Endodermal cell (in vitro differentiated cells): ENCODE results near the gene OR4B1. TPM values are rescaled to one million over a fixed set of nuclear protein-coding genes. Genes with fewer than 3 reads are reported as not detected.
A peak's percentile ranks its signal among the peaks of the same experiment; 100 is the strongest.

ENCODE experiments used
- DNase-seq: peaks from one replicate; pipeline ENCODE4 v3.0.0-alpha.2; 2017
- H3K27ac ChIP-seq: 2 replicates; pipeline ENCODE4 v1.5.1; 2013; ENCODE audit warnings: mild to moderate bottlenecking, low read depth, low read length, moderate library complexity
- H3K27me3 ChIP-seq: 2 replicates; pipeline ENCODE4 v1.6.1; 2013; ENCODE audit warnings: mild to moderate bottlenecking, low read length, moderate library complexity; ENCODE audit not compliant: insufficient read depth, control insufficient read depth, poor library complexity, severe bottlenecking
- H3K36me3 ChIP-seq: 2 replicates; pipeline ENCODE4 v1.7.0; 2013; ENCODE audit warnings: mild to moderate bottlenecking, low read length, moderate library complexity; ENCODE audit not compliant: control insufficient read depth, insufficient read depth
- H3K4me1 ChIP-seq: one replicate; pipeline ENCODE4 v1.7.0; 2013; ENCODE audit warnings: low read length; ENCODE audit not compliant: control insufficient read depth, insufficient read depth
- H3K4me3 ChIP-seq: 2 replicates; pipeline ENCODE4 v1.5.1; 2013; ENCODE audit warnings: mild to moderate bottlenecking, low read length, moderate library complexity
- H3K9ac ChIP-seq: 2 replicates; pipeline ENCODE4 v1.6.1; 2013; ENCODE audit warnings: mild to moderate bottlenecking, low read length, moderate library complexity; ENCODE audit not compliant: poor library complexity, severe bottlenecking; ENCODE audit errors: extremely low read depth
- H3K9me3 ChIP-seq: 2 replicates; pipeline ENCODE4 v1.6.1; 2013; ENCODE audit warnings: mild to moderate bottlenecking, low read length, moderate library complexity; ENCODE audit not compliant: control insufficient read depth
- H3K27ac Mint-ChIP-seq: 2 replicates; pipeline ENCODE4 v1.8.0; 2020; ENCODE audit warnings: mixed read lengths
- H3K27me3 Mint-ChIP-seq: 2 replicates; pipeline ENCODE4 v1.8.0; 2021; ENCODE audit warnings: mild to moderate bottlenecking, mixed read lengths; ENCODE audit not compliant: insufficient read depth
- H3K36me3 Mint-ChIP-seq: 2 replicates; pipeline ENCODE4 v1.8.0; 2020; ENCODE audit warnings: low read depth, mixed read lengths
- H3K4me1 Mint-ChIP-seq: 2 replicates; pipeline ENCODE4 v1.8.0; 2020; ENCODE audit warnings: mixed read lengths
- H3K4me3 Mint-ChIP-seq: 2 replicates; pipeline ENCODE4 v1.8.0; 2020; ENCODE audit warnings: mild to moderate bottlenecking, moderate library complexity, mixed read lengths
- H3K9me3 Mint-ChIP-seq: 2 replicates; pipeline ENCODE4 v1.8.0; 2020; ENCODE audit warnings: mild to moderate bottlenecking, mixed read lengths
- WGBS, 2 experiments: methylation state at CpG; one replicate each; pipeline versions ENCODE4 v1.1.5 to v1.1.7; 2013; ENCODE audit warnings: missing lambda C conversion rate in 2 of 2, mixed read lengths in 1 of 2; ENCODE audit not compliant: insufficient coverage in 1 of 2, insufficient read length in 1 of 2; 5-methylcytosine and 5-hydroxymethylcytosine counted together
- total RNA-seq, 2 donors: library from RNA; stranded (reverse); fragmentation: NEBNext Ultra II Directional in 1 of 2; extraction: Animal tissue kit (Norgen Biotek cat#: 25700) in 1 of 2; gene quantifications; 2 replicates in 1 of 2; 3 replicates in 1 of 2; pipeline ENCODE4 v1.2.1, GENCODE V29; 2021
- TF ChIP-seq, protein P1 (sequence below): fragments of 200-600 bp; sonication (generic); conservative IDR thresholded peaks from 2 replicates; pipeline ENCODE4 v1.5.0; 2021; ENCODE audit warnings: antibody characterized with exemption, mild to moderate bottlenecking

OR4B1 gene
- total RNA-seq, 2 donors from 2014 or later, result not detected

GRCh38 chr11:48193876-48194275 is 22.7 kb upstream of the OR4B1 start:
- Histone ChIP-seq H3K9me3 (peaks cover 31% of the 10 kb centered on the region), H3K4me1 (no peaks in the 10 kb centered on the region), H3K27ac (no peak overlapping the region), H3K4me3 (no peak overlapping the region), H3K9ac (no peak overlapping the region), H3K27me3 (no peaks in the 10 kb centered on the region), H3K36me3 (no peaks in the 10 kb centered on the region)
- no peak for DNase-seq
- no peak overlapping the region for H3K4me3 Mint-ChIP-seq
- H3K27ac Mint-ChIP-seq, result no peak overlapping the region
- H3K36me3 Mint-ChIP-seq, result no peaks in the 10 kb centered on the region
- TF ChIP-seq, protein P1, sequence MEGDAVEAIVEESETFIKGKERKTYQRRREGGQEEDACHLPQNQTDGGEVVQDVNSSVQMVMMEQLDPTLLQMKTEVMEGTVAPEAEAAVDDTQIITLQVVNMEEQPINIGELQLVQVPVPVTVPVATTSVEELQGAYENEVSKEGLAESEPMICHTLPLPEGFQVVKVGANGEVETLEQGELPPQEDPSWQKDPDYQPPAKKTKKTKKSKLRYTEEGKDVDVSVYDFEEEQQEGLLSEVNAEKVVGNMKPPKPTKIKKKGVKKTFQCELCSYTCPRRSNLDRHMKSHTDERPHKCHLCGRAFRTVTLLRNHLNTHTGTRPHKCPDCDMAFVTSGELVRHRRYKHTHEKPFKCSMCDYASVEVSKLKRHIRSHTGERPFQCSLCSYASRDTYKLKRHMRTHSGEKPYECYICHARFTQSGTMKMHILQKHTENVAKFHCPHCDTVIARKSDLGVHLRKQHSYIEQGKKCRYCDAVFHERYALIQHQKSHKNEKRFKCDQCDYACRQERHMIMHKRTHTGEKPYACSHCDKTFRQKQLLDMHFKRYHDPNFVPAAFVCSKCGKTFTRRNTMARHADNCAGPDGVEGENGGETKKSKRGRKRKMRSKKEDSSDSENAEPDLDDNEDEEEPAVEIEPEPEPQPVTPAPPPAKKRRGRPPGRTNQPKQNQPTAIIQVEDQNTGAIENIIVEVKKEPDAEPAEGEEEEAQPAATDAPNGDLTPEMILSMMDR, result no peak
- 76 to 83% methylated on average over 1 to 2 of the region's 2 CpGs for WGBS, 2 experiments
- no peaks in the 10 kb centered on the region for H3K4me1 Mint-ChIP-seq
- H3K9me3 Mint-ChIP-seq, result peaks cover 67% of the 10 kb centered on the region
- peaks cover 2% of the 10 kb centered on the region for H3K27me3 Mint-ChIP-seq

GRCh38 chr11:48207881-48208280 is 8.7 kb upstream of the OR4B1 start:
- H3K27ac ChIP-seq, result no peak overlapping the region
- H3K9ac ChIP-seq, result no peak overlapping the region
- Mint-ChIP-seq H3K9me3 (peaks cover 11% of the 10 kb centered on the region), H3K36me3 (no peaks in the 10 kb centered on the region), H3K27ac (no peak overlapping the region), H3K27me3 (no peaks in the 10 kb centered on the region), H3K4me3 (no peak overlapping the region), H3K4me1 (no peaks in the 10 kb centered on the region)
- H3K4me1 ChIP-seq, result no peaks in the 10 kb centered on the region
- no peaks in the 10 kb centered on the region for H3K27me3 ChIP-seq
- no peak for DNase-seq
- H3K36me3 ChIP-seq, result no peaks in the 10 kb centered on the region
- TF ChIP-seq, protein P1, result no peak
- H3K4me3 ChIP-seq, result no peak overlapping the region
- 80 to 83% methylated on average over 1 to 2 of the region's 2 CpGs for WGBS, 2 experiments
- peaks cover 38% of the 10 kb centered on the region for H3K9me3 ChIP-seq

- Mint-ChIP-seq H3K9me3 (peaks cover 9% of the 10 kb centered on the region), H3K36me3 (no peaks in the 10 kb centered on the region), H3K27ac (no peak overlapping the region), H3K4me1 (no peaks in the 10 kb centered on the region), H3K4me3 (no peak overlapping the region), H3K27me3 (no peaks in the 10 kb centered on the region)
- 27 to 55% methylated on average over 5 to 7 of the region's 7 CpGs for WGBS, 2 experiments
- Histone ChIP-seq H3K27me3 (no peaks in the 10 kb centered on the region), H3K27ac (no peak overlapping the region), H3K4me3 (no peak overlapping the region), H3K9me3 (peaks cover 40% of the 10 kb centered on the region), H3K4me1 (no peaks in the 10 kb centered on the region), H3K9ac (no peak overlapping the region), H3K36me3 (no peaks in the 10 kb centered on the region)
- TF ChIP-seq, protein P1, result peak; percentile 74
- DNase-seq, result peak; percentile 78
These were observed 6.6 kb upstream of the OR4B1 start for GRCh38 chr11:48210052-48210451.
